ENCODE data around the gene CCDC92B. TPM values are rescaled to one million over a fixed set of nuclear protein-coding genes. Genes with fewer than 3 reads are reported as not detected.
"Not testable (repeated sequence)": the region's sequence is repeated elsewhere in the genome, so short reads cannot be mapped to it uniquely, and the experiment has no call there.

Gene CCDC92B
- total RNA-seq, 1 experiment from 2014 or later: not detected

DNA sequence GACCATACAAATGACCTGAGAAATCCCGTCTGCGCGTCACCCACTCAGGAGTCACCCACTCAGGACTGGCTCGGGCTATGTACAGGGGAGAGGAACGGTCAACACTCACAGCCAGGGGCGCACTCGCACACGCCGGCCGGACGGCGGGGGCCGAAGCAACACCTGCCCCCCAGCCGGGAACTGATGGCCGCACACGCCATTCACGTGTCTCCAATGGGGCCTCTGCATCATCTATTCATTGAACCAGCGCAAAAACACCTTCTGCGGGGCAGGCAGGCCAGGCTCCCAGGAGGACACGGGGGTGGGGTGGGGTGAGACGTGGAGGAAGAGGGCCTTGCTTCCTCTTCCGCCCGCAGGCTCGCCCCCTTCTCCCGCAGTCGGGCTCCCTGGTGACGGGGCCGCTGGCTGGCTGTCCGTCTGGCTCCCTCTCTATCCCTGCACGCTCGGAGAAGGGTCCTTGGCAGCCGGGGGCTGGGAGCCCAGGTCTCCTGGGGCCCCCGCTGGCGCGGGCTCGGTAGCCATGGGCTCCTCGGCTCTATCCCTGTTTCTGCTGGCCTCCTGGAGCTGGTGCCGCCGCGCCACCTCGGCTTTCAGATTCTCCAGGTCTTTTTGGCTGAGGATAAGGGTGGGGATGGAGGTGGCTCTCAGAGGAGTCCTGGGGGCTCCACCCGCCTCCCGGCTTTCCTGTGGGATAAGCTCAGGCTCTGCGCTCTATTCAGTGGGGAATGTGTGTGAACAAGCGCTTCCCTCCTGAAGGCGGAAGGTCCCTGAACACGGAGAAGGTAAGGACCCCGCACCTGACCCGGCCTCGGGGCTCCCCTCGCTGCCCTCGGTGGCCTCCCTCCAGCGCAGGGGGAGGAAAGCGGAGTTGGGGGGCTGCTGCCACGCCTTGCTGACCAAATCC is 59.0 kb downstream of the CCDC92B start:
- no peaks in the 10 kb centered on the region for H3K9me3 ChIP-seq
- H3K36me3 ChIP-seq: peaks cover 1% of the 10 kb centered on the region; the same call in 1 of the 2 replicates
- H3K27me3 ChIP-seq: no peaks in the 10 kb centered on the region
- H3K4me3 ChIP-seq: no peak overlapping the region
- no peak for DNase-seq

DNA sequence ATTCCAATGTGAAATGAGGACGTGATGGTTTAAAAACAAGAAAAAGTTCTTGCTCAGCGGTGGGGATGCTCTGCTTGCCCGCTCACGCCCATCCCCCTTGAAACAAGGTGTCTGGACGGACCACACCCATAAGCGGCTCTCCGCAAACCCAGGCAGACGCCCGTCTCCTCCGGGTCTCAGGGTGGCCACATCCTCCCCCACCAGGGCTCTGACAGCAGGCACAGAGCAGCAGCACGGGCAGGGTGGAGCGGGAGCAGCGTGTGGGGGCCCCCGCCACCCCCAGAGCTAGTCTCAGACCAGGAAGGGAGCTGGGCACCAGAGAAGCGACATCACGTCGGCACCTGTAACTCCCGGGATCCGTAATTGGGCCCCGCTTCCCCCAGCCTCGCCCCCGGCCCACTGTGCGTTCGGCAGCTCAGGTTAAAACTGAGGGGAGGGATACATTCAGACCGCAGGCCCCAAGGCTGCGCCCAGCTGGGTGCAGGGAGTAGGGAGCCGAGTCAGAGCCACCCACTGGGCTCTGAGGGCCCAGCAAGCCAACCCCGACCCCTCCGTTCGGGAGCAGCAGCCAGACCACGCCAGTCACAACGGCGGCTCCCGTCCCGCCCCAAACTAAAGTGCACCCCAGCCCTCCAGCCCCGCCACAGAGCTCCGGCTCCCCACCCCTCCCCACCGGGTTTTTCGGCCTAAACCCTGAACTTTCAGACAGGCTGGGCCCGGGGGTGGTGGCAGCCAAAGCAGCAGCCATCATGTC is 59.9 kb downstream of the CCDC92B start:
- H3K4me3 ChIP-seq: no peak overlapping the region
- H3K27me3 ChIP-seq: no peaks in the 10 kb centered on the region
- no peak for DNase-seq
- no peaks in the 10 kb centered on the region; the same call in 1 of the 2 replicates for H3K36me3 ChIP-seq
- no peaks in the 10 kb centered on the region for H3K9me3 ChIP-seq

DNA sequence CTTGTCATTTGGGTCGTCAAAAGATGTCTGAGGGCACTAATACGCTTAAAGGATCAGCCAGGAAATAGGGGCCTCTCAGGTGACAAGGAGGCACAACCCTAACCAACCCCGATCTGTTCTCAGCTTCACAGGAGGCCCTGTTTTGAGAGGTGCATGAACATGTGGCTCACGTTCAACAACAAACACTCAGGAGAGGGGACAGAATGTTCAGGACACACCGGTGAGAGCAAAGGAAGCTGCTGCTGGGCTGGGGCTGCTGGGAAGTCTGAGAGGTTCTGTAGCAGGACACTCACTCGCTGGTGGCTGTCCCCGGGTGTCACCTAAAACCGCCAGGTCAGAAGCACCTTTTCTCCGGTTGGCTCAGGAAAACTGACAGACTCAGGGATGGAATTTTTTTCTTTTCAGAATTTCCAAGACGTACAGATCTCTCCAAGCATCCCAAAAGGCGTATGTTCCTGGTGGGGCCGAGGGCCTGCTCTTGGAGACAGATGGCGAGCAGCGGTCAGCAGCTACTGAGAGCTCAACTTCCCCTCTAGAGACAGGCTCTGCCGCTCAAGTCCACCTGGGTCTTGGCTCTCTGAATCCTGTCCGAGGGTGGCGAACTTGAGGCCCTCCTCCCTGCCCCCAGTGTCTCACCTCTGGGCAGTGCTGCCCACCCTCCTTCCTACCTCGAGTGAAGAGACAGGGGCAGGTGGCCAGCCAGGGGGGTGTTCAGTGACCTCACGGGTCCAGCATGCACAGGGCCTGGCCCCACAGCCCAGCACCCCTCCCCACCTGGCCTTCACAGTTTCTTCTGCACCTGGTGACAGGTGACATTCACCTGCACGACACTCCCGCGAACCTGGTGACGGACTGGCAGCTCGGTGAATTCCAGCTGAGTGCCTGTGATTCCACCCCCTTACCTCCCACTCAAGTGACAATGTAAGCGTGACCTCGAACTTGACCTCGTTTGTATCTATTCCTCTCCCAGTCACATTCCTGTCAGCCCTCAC is 60.8 kb downstream of the CCDC92B start:
- Histone ChIP-seq H3K9me3 (no peaks in the 10 kb centered on the region), H3K27me3 (no peaks in the 10 kb centered on the region), H3K36me3 (peaks cover 9% of the 10 kb centered on the region), H3K4me3 (no peak overlapping the region)
- no peak for DNase-seq

DNA sequence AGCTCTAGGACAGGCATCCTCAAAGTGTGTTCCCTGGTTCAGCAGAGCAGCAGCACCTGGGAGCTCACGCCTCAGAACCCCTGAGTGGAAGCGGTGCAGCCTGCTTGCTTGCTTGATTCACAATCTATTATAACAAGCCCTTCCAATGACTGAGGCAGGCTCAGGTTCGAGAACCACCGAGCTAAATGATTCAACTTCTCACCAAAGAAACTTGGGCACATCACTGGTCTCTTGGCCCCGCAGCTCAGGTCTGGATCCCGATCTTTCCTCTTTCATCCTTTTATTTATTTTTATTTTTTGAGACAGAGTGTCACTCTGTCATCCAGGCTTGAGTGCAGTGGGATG is 62.4 kb downstream of the CCDC92B start:
- H3K4me3 ChIP-seq: no peak overlapping the region

DNA sequence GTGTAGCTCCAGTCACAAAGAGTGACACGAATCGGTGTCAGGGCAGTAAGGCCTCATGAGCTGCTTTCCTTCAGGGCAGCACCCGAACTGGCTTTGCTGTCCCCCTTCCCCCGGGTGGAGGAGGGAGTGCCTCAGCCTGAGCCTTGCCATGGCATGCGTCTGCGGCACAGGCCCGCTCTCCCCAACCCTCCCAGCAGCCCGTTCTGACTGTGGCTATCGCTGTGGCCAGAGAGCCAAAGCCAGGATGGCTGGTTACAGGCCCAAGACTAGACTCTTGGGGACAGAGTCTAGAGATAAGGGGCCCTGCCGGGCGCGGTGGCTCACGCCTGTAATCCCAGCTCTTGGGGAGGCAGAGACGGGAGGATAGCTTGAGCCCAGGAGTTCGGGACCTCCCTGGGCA is 63.8 kb downstream of the CCDC92B start:
- H3K9me3 ChIP-seq: no peaks in the 10 kb centered on the region
- no peak for DNase-seq

More for the DNA sequence above, 62.4 kb downstream of the CCDC92B start:
- no peaks in the 10 kb centered on the region for H3K27me3 ChIP-seq
- DNase-seq: no peak
- H3K9me3 ChIP-seq: no peaks in the 10 kb centered on the region
- peaks cover 23% of the 10 kb centered on the region for H3K36me3 ChIP-seq

DNA sequence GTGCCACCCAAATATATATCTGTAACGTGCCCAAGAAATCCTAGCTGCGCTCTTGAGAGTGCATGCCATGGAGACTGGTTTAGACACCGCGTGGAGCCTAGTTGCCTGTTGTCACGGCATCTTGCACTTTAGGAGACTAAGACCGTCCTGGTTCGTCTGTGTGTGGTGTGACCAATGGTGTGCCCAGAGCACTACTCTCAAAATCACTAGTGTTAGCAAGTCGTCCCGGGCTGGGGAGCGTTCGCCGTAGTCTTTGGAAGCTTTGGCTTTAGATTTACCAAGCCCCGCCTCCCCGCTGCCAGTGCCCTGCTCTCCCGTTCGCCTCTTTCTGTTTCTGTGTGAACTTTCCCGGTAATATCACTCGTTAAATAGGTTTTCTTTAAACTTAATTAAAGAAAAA is 64.9 kb downstream of the CCDC92B start:
- no peaks in the 10 kb centered on the region for H3K9me3 ChIP-seq
- H3K27me3 ChIP-seq: no peaks in the 10 kb centered on the region
- H3K36me3 ChIP-seq: peaks cover 29% of the 10 kb centered on the region
- DNase-seq: no peak
- no peak overlapping the region for H3K4me3 ChIP-seq

More for the DNA sequence above, 63.8 kb downstream of the CCDC92B start:
- Histone ChIP-seq H3K36me3 (peaks cover 28% of the 10 kb centered on the region), H3K27me3 (no peaks in the 10 kb centered on the region), H3K4me3 (no peak overlapping the region)

DNA sequence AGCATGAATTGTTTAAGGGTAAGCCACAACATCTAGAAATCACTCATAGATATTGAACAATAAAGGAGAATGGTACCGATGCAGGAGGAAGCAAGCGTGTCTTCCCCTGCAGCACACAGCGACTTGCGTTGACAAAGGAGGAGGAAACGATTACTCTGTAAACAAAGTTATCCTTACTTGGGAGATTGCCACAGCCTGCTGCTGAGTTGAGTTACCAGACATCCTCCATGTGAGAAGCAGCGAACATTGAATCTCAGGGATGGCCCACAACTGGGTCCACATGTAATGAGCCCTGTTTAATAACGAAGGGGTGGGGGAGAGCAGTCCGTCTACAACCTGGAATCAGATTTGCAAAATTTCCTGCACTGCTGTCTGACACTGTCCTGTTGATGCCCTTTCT is 65.5 kb downstream of the CCDC92B start:
- Histone ChIP-seq H3K36me3 (peaks cover 29% of the 10 kb centered on the region), H3K9me3 (no peaks in the 10 kb centered on the region), H3K4me3 (no peak overlapping the region), H3K27me3 (no peaks in the 10 kb centered on the region)
- DNase-seq: no peak

DNA sequence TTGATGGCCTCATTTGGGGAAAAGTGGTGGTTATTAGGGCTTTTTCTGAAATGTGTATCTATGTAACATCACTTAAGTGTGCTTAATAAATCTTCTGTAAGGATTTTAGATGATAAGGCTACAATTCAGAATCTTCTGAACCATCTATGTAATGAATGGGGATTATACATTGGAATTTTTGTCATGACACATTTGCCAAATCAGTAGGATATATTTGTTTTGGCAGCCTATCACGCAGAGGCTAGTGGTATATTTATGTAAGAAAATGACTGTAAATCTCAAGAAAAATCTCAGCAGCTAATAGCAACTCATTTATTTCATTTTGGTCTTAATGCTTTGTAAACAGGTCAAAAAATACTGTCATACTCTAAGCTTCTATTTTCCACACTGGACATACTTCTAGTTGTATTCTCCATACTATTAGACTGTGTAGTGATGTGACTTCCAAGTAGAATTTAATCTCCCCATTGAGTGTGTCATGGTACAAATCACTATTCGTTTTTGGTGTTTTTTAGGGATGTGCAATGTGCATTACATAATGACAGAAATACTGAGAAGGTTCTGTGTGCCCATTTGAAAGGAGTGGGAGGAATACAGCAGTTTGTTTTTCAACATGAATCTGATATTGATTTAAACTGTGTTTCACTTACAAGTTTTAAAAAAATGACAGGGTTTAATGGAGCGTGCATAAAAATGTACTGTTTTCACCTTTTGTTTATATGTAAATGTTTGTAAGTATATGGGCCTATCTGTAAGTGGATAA is 67.1 kb downstream of the CCDC92B start:
- Histone ChIP-seq H3K9me3 (no peaks in the 10 kb centered on the region), H3K36me3 (peaks cover 34% of the 10 kb centered on the region), H3K27me3 (no peaks in the 10 kb centered on the region), H3K4me3 (no peak overlapping the region)
- no peak for DNase-seq

DNA sequence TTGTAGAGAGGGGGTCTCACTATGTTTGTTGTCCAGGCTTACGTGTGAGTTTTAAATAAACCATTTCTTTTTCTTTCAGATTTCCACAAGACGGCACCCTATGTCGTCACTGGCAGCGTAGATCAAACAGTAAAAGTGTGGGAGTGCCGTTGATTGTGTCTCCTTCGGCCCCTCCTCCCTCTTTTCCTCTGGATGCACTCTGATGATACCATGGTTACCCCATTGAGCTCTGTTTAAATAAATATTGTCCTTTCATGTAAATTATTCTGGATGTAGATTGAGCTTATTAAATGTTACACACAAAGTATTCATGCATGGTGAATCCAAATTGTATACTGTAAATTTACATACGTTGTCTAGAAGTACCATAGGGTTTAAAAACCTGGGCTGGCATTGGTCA is 67.8 kb downstream of the CCDC92B start:
- Histone ChIP-seq H3K9me3 (no peaks in the 10 kb centered on the region), H3K4me3 (no peak overlapping the region), H3K27me3 (no peaks in the 10 kb centered on the region), H3K36me3 (peaks cover 38% of the 10 kb centered on the region)
- DNase-seq: no peak

DNA sequence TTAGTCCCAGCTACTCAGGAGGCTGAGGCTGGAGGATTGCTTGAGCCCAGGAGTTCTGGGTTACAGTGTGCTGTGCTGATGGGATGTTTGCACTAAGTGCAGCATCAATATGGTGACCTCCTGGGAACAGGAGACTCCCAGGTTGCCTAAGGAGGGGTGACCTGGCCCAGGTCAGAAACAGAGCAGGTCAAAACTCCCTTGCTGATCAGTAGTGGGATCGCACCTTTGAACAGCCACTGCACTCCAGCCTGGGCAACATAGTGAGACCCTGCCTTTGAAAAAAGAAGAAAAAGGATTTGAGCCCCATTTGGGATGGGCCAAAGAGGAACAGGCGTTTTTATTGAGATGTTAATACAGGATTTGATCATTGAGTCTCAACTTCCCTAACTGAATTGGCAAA is 68.5 kb downstream of the CCDC92B start:
- Histone ChIP-seq H3K9me3 (no peaks in the 10 kb centered on the region), H3K27me3 (no peaks in the 10 kb centered on the region), H3K4me3 (no peak overlapping the region), H3K36me3 (peaks cover 45% of the 10 kb centered on the region)
- DNase-seq: no peak

DNA sequence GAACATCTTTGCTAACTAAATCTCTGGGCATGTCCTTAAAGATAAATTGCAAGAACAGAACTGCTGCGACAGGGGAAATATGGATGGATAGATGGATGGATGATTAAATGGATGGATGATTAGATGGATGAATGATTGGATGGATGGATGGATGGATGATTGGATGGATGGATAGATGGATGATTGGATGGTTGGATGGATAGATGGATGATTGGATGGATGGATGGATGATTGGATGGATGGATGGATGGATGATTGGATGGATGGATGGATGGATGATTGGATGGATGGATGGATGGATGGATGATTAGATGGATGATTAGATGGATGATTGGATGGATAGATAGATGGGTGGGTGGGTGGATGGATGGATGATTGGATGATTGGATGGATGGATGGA is 70.2 kb downstream of the CCDC92B start:
- not testable (repeated sequence) for H3K9me3 ChIP-seq, DNase-seq, H3K27me3 ChIP-seq, H3K4me3 ChIP-seq
- peaks cover 59% of the 10 kb centered on the region for H3K36me3 ChIP-seq

Other genes starting within 250 kb of the CCDC92B start
- 21.3 and 47.7 TPM in 2 replicates for gene METTL16, start 237.8 kb downstream of the CCDC92B start, total RNA-seq (2014; rRNA removed; shearing (Covaris generic); ENCODE audit: low replicate concordance)
- 66.4 and 179 TPM in 2 replicates for gene PAFAH1B1, start 156.0 kb downstream of the CCDC92B start, total RNA-seq (2014; rRNA removed; shearing (Covaris generic); ENCODE audit: low replicate concordance)
- 44.7 and 63.8 TPM in 2 replicates for gene CLUH, start 37.9 kb downstream of the CCDC92B start, total RNA-seq (2014; rRNA removed; shearing (Covaris generic); ENCODE audit: low replicate concordance)
- gene RAP1GAP2, start 46.8 kb upstream of the CCDC92B start, total RNA-seq (2014; rRNA removed; shearing (Covaris generic); ENCODE audit: low replicate concordance): 4.1 and 4.4 TPM in 2 replicates